MM.1S (cell line): ENCODE results near the gene S100A3.
"Not testable (repeated sequence)": the region's sequence is repeated elsewhere in the genome, so short reads cannot be mapped to it uniquely, and the experiment has no call there.

ENCODE experiments used
- DNase-seq: peaks from one replicate; pipeline ENCODE4 v3.0.0-alpha.2; 2015
- H2AFZ ChIP-seq: fragments of 300-600 bp; sonication (generic); 2 replicates; pipeline ENCODE4 v1.6.0; 2016; ENCODE audit warnings: antibody characterized with exemption, low read length
- H3F3A ChIP-seq: fragments of 300-600 bp; sonication (generic); 2 replicates; pipeline ENCODE4 v1.6.1; 2016; ENCODE audit warnings: mild to moderate bottlenecking, antibody characterized with exemption, low read length, moderate library complexity, mixed read lengths; ENCODE audit not compliant: insufficient read depth
- H3K27ac ChIP-seq: fragments of 300-600 bp; sonication (generic); 2 replicates; pipeline ENCODE4 v1.5.1; 2016; ENCODE audit warnings: mild to moderate bottlenecking, low read length
- H3K27me3 ChIP-seq: fragments of 300-600 bp; sonication (generic); replicated peaks from 2 replicates; pipeline ENCODE4 v1.6.0; 2016; ENCODE audit warnings: low read length; ENCODE audit not compliant: insufficient read depth
- H3K36me3 ChIP-seq: fragments of 300-600 bp; sonication (generic); replicated peaks from 2 replicates; pipeline ENCODE4 v1.6.1; 2016; ENCODE audit warnings: mild to moderate bottlenecking, low read length, mixed read lengths; ENCODE audit not compliant: insufficient read depth
- H3K4me1 ChIP-seq: fragments of 300-600 bp; sonication (generic); 2 replicates; pipeline ENCODE4 v1.6.1; 2016; ENCODE audit warnings: low read length, mixed read lengths
- H3K4me2 ChIP-seq: fragments of 300-600 bp; sonication (generic); 2 replicates; pipeline ENCODE4 v1.6.0; 2016; ENCODE audit warnings: low read depth, low read length
- H3K4me3 ChIP-seq: fragments of 300-600 bp; sonication (generic); 2 replicates; pipeline ENCODE4 v1.5.1; 2016; ENCODE audit warnings: low read length, mixed read lengths
- H3K79me2 ChIP-seq: fragments of 300-600 bp; sonication (generic); 2 replicates; pipeline ENCODE4 v1.6.1; 2016; ENCODE audit warnings: mixed run types, low read length, mixed read lengths
- H3K9ac ChIP-seq: fragments of 300-600 bp; sonication (generic); 2 replicates; pipeline ENCODE4 v1.6.1; 2016; ENCODE audit warnings: low read length, mixed read lengths
- H3K9me2 ChIP-seq: fragments of 300-600 bp; sonication (generic); replicated peaks from 2 replicates; pipeline ENCODE4 v1.6.1; 2016; ENCODE audit warnings: mild to moderate bottlenecking, low read length, mixed read lengths; ENCODE audit not compliant: insufficient read depth
- H3K9me3 ChIP-seq: fragments of 300-600 bp; sonication (generic); replicated peaks from 2 replicates; pipeline ENCODE4 v1.6.1; 2016; ENCODE audit warnings: mild to moderate bottlenecking, low read length, mixed read lengths; ENCODE audit not compliant: insufficient read depth
- H4K20me1 ChIP-seq: fragments of 300-600 bp; sonication (generic); 2 replicates; pipeline ENCODE4 v1.6.1; 2016; ENCODE audit warnings: mild to moderate bottlenecking, low read length, moderate library complexity, mixed read lengths; ENCODE audit not compliant: insufficient read depth
- EZH2 ChIP-seq: fragments of 300-600 bp; sonication (generic); optimal IDR thresholded peaks from 2 replicates; pipeline ENCODE3; 2017; ENCODE audit warnings: low read depth, mild to moderate bottlenecking, antibody characterized with exemption, low read length, mixed read lengths
- EZH2phosphoT487 ChIP-seq: fragments of 300-600 bp; sonication (generic); IDR thresholded peaks from 2 replicates; pipeline ENCODE4 v1.6.1; 2018; ENCODE audit warnings: antibody characterized with exemption, low read length
- TF ChIP-seq, protein P1 (sequence below): fragments of 300-600 bp; sonication (generic); IDR thresholded peaks from 2 replicates; pipeline ENCODE4 v1.5.1; 2016; ENCODE audit warnings: antibody characterized with exemption, low read length, mixed read lengths

Gene S100A3

DNA sequence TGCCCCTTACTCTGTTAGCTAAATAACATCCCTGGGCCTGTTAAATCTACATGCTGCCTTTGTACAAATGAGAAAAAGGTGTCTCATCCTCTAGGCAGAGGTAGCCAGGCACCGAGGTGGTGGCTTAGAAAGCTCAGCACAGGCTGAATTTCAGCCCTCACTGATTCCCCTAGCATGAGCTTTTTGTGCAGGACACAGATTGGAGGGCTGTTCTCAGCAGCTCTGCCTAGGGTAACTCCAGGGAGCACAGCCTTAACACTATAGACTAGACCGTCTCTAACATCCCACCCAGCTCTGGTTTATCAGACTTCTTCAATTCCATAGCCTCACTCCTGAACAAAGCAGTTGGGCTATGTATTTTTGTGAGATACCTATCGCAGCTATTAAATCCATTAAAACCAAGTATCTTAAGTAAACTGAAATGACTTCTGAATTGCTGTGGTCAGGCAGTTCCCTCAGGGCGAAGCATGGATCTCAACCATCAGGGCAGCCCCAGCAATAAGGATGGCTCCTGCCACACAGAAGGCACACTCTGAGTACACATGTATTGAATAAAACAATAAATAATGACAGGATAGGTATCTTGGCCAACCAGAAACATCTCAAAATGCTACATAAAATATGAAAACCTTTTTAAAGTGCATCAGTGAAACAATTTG is 28.1 kb downstream of the S100A3 start:
- no peaks in the 10 kb centered on the region for H3K27me3 ChIP-seq
- TF ChIP-seq EZH2 (no peak), EZH2phosphoT487 (no peak)
- TF ChIP-seq, protein P1, sequence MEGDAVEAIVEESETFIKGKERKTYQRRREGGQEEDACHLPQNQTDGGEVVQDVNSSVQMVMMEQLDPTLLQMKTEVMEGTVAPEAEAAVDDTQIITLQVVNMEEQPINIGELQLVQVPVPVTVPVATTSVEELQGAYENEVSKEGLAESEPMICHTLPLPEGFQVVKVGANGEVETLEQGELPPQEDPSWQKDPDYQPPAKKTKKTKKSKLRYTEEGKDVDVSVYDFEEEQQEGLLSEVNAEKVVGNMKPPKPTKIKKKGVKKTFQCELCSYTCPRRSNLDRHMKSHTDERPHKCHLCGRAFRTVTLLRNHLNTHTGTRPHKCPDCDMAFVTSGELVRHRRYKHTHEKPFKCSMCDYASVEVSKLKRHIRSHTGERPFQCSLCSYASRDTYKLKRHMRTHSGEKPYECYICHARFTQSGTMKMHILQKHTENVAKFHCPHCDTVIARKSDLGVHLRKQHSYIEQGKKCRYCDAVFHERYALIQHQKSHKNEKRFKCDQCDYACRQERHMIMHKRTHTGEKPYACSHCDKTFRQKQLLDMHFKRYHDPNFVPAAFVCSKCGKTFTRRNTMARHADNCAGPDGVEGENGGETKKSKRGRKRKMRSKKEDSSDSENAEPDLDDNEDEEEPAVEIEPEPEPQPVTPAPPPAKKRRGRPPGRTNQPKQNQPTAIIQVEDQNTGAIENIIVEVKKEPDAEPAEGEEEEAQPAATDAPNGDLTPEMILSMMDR = no peak
- no peaks in the 10 kb centered on the region for H3K79me2 ChIP-seq
- H3F3A ChIP-seq = no peaks in the 10 kb centered on the region
- no peak overlapping the region for H3K9ac ChIP-seq
- no peaks in the 10 kb centered on the region for H4K20me1 ChIP-seq
- H3K4me2 ChIP-seq = no peak overlapping the region
- DNase-seq = no peak
- no peak overlapping the region for H3K27ac ChIP-seq
- H3K36me3 ChIP-seq = no peaks in the 10 kb centered on the region
- H3K9me2 ChIP-seq = no peaks in the 10 kb centered on the region
- H3K4me3 ChIP-seq = no peak overlapping the region
- no peaks in the 10 kb centered on the region for H3K9me3 ChIP-seq
- H2AFZ ChIP-seq = no peak overlapping the region
- H3K4me1 ChIP-seq = no peaks in the 10 kb centered on the region

DNA sequence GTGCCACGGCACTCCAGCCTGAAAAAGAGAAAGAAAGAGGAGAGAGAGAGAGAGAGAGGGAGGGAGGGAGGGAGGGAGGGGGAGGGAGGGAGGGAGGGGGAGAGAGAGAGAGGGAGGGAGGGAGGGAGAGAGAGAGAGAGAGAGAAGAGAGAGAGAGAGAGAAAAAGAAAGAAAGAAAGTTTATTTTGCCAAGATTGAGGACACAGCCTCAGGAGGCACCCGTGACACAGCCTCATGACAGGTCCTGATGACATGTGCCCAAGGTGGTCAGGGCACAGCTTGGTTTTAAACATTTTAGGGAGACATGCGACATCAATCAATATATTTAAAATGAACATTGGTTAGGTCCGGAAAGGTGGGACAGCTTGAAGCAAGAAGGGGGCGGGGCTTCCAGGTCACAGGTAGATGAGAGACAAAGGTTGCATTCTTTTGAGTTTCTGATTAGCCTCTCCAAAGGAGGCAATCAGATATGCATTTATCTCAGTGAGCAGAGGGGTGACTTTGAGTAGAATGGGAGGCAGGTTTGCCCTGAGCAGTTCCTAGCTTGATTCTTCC is 28.8 kb downstream of the S100A3 start:
- not testable (repeated sequence) for H3K36me3 ChIP-seq, H3K9ac ChIP-seq, H3K4me1 ChIP-seq, H4K20me1 ChIP-seq, H3F3A ChIP-seq, H3K4me3 ChIP-seq, H2AFZ ChIP-seq, H3K4me2 ChIP-seq, H3K27ac ChIP-seq, H3K9me3 ChIP-seq, H3K27me3 ChIP-seq, H3K9me2 ChIP-seq, DNase-seq, H3K79me2 ChIP-seq

DNA sequence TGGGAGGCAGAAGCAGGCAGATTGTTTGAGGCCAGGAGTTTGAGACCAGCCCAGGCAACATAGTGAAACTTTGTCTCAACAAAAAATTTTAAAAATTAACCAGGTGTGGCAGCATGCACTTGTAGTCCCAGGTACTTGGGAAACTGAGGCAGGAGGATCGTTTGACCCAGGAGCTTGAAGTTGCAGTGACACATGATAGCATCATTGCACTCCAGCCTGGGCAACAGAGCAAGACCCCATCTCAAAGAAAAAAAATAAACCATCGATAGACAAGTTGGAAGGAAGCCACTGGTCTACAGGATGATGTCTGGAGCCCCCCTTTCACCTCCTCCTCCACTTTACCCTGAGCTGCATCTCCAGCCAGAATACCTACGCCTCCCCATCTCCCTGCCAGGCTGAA is 29.8 kb downstream of the S100A3 start:
- no peak for DNase-seq
- Histone ChIP-seq H3K4me2 (no peak overlapping the region), H3K79me2 (no peaks in the 10 kb centered on the region), H3K4me1 (no peaks in the 10 kb centered on the region), H3F3A (no peaks in the 10 kb centered on the region), H3K9ac (no peak overlapping the region), H3K36me3 (no peaks in the 10 kb centered on the region), H3K27me3 (no peaks in the 10 kb centered on the region), H3K27ac (no peak overlapping the region), H3K4me3 (no peak overlapping the region), H2AFZ (no peak overlapping the region), H4K20me1 (no peaks in the 10 kb centered on the region), H3K9me3 (no peaks in the 10 kb centered on the region), H3K9me2 (no peaks in the 10 kb centered on the region)
- TF ChIP-seq EZH2phosphoT487 (no peak), EZH2 (no peak)
- TF ChIP-seq, protein P1 = no peak
